HTERT RPE-1 (cell line): Measurements from ENCODE around the gene MEGF11.
"Not testable (repeated sequence)": the region's sequence is repeated elsewhere in the genome, so short reads cannot be mapped to it uniquely, and the experiment has no call there.

ENCODE experiments used
- in situ Hi-C: fragments of 300-500 bp; cut with MboI; formaldehyde crosslinking; loops from 4 replicates; pipeline ENCODE4 v1.14.3; 2020; ENCODE audit warnings: low sequenced_read_pairs

The MEGF11 gene

DNA sequence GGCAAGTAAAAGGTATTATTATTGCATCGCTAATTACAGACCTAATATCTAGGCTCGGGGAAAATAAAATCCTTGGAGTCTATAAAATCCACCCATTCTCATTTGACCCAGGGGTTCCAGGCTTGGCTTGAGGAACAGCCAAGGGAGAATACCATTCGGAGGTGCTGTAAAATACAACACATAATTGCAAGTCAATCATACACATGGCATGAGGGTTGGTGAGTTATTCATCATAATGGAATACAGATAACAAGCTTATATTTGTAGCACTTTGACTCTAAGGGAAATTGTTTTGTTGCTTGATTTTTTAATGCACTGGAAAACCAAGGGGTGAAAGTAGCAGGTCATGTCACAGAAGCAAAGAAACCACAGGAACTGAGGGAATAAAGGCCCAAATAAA is 23.0 kb upstream of the MEGF11 start:
- in situ Hi-C loops = no loop called here

DNA sequence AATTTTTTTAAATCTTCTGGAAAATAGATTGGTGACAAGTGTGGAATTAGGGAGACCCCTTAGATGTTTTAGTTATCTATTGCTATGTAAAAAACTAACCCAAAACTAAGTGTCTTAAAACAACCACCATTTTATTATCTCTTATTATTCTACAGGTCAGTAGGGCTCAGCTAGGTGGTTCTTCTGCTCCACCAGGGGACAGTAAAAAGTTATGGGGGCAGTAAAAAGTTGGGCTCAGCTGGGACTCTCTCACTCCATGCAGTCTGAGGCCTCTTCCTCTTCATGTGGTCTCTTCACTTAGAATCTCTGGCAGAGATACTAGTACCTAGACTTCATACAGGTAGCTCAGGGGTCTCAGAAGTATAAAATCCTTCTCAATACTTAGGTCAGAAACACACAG is 21.8 kb upstream of the MEGF11 start:
- in situ Hi-C loops = no loop called here

DNA sequence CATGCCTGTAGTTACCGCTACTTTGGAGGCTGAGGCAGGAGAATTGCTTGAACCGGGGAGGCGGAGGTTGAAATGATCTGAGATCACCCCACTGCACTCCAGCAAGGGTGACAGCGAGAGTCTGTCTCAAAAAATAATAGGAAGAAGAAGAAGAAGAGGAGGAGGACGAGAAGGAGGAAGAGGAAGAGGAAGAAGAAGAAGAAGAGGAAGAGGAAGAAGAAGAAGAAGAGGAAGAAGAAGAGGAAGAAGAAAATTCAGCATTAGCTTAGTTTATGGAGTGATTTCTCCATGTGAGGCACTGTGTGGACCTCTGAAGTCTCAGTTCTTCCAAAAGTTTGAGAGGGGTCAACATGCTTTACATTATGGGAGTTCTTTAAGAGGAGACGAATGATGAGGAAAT is 17.4 kb upstream of the MEGF11 start:
- in situ Hi-C loops = no loop called here

- in situ Hi-C loops = no loop called here
Observed at GRCh38 chr15:66269326-66270090, 16.0 kb upstream of the MEGF11 start.

DNA sequence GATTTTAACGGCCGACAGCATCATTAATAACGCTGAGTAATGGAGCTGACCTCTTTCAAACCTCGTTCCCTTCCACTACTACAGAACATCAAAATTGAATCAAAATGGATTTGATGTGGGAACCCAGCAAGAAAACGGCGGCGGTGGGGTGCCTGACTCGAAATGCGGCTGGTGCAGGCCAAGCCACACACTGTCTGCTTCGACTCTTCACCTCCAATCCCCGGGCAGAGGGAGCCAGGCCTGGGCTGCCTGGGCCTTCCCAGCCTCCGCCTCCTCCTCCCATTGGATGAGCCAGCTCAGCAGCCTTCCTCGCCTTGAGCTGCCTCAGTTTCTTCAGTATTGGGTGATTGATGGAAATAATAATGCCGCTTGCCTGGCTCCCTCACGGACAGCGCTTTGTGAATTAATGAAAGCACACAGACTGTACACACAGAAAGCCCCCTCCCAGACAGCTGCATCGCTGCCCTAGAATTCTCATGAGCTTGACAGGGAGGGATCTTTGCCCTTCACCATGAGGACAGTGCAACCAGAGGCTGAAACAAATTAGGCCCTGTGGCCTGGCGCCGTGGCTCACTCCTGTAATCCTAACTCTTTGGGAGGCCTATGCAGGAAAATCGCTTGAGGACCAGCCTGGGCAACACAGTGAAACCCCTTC is 11.4 kb upstream of the MEGF11 start:
- in situ Hi-C loops = no loop called here

GRCh38 chr15:66262837-66263236 is 9.3 kb upstream of the MEGF11 start:
- in situ Hi-C loops = not testable (repeated sequence)

DNA sequence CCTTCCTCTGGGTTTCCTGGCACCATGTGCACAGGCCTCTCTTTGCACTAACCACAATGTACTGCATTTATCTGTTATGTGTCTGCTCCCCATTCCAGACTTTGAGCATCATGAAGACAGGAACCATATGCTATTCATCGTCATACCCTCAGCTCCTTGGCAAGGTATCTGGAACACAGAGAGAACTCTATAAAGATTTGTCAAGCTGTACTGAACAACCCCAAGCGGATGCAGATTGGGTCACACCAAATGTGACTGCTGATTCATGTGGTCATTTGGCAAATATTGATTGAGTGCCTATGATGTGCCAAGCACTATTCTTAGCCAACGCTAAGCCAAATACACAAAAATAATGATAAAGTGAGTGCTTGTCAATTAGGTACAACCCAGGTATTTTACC is 7.5 kb upstream of the MEGF11 start:
- in situ Hi-C loops = no loop called here

DNA sequence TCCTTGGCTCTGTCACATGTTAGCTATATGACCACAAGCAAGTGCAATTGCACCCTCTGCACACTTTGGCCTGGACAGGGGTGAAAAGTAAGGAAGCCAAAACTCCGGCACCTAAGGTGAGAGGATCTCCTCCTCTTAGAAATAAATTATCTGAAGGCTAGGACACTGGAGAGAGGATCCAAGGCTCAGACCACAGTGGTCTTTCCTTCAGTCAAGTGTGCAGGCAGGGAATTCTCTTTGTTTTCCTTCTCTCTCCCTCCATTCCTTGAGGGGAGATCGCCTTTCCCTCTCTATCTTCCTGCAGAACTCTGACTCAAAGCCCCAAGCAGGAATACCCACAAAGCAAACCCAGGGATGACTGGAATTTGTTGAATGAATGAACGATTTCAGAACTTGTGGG is 3.1 kb upstream of the MEGF11 start:
- in situ Hi-C loops = no loop called here

GRCh38 chr15:66254951-66255676 is 1.6 kb upstream of the MEGF11 start:
- in situ Hi-C loops = no loop called here

DNA sequence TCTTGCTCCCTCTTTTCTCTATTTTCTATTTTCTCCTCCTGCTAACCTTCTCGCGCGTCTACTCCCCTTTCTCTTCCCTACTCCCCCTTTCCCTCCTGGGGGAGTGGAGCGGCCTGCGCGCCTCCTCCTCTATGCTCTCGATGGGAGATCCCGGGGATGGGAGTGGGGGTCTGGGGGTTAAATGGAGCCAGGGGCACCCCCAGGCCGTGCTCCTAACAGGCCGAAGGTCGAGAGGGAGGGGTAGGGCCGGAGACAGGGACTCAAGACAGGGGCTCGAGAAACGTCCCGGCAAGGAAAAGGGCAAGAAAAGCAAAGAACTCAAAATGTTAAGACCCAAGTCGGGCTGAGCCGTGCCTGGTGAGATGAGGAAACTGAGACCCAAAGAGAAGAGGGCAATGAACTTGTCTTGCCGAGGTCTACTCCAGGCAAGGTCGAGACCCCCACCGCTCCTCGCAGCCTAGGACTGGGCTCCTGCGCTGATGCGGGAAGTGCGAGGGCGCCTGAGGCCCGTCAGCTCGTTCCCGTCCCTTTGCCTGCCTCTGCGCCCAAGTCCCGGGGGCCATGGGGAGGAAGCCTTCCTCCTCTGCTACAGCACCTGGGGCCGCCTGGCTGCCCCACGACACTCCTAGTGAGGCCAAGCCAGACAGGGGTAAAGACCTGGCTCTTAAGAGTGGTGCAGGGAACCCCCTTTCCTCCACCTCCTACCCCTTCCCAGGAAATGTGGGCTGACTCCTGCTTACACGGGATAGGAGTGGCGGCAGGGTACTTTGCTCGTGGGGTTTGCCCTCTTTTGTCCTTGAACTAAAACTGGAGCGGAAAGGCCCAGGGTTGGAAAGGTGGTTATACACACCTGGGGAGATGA is 770 bp upstream of the MEGF11 start:
- in situ Hi-C loops = no loop called here

DNA sequence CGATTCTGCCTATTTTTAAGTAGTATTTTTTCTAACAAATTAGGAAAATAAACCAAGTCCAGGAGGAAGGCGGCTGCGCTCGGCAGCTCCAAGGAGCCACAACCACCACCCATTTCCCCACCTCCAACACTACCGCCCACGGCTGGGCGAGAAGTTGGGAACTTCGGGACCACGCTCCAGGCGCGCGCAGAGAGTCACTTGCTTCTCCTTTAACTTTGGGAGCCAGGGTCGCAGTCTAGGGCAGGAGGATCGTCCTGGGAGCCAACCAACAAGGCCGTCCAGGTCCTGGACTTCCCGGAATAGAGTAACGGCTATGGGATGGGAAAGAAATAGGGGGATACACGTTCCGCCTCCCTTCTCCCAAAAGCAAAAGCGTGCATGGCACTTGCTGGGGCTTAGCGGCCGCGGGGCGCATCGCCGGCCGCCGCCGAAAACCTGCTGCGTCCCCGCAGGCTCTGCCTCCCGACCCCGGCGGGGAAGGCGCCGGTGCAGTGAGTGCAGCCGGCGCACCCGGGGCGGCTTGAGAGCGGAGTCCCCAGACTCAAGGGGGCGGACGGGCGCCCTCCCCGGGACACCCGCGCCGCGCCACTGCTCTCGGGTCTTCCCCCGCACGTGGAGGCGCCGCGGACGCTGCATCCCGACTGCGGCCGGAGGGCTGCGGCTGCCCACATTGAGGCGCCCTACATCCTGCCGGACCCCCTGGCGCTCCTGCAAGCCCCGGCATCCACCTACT is 699 bp downstream of the MEGF11 start:
- in situ Hi-C loops = no loop called here

DNA sequence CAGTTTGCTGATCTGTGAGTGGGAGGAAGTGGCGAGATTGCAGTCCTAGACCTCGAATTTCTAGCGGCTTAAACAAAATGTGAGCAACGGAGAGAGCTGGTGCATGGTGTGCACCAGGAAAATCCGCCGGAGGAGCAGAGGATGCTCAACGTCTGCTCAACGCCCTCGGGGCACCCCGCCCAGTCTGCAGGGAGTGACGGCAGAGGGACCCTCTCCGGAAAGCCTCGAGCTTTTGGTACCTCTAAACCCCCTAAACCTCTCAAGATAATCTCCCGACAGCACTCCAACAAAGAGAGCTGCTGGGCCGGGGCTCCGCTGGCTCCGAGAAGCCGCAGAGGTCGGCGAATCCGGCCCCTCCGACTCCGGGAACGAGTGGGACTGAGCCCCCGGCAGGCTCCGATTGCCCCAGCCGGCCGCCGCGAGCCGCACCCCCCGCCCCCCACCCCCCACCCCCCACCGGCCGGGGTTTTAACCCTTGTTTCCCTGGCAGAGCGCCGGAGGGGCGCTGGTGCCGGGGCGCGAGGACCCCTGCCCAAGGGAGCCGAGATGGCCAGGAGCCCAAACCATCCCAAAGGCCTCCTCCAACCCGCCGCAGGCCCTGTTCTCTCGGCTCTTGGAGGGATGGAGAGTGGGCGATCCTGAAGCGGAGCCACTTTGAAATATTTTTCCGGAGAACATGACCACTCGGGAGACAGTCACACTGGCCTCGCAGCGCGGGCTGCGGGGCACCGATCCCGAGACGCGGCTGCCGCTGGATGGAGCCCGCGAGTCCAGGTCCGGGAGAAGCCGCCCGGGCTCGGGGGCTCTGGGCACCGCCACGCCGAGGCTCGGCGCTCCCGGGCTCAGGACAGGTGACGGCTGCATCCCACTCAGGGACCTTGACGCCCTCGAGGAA is 1.5 kb downstream of the MEGF11 start:
- in situ Hi-C loops = no loop called here

DNA sequence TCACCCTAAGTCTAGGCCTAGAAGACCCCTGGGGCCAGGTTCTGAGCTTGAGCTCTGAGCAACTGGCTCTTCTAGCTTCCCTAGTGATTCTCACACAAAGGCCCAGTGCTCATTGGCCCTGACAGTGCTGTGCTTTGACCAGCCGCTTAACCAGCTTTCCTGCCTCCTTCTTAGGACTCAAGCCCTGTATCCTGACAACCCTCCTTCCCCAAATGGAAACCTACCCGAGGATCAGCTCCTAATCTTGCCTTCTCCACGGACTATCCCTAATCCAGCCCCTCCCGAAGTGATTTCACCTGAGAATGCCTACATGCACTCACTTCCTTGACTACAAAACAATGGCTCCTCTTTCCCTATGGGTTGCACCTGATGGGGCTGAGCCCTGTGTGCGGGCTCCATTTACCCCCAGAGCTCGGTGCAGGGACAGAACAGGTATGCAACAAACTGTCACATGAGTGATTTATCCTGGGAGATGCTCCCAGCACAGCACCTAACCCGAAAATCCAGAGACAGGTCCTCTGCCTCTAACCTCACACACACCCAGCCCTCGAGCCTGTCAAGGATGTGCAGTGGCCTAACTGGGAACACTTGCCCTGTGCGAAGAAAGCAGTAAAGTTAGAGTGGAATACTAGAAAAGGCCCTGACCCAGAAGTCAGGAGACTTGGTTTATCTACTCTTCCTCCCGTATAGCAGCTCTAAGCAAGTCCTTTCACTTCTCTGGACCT is 2.3 kb downstream of the MEGF11 start:
- in situ Hi-C loops = no loop called here

GRCh38 chr15:66249605-66250174 is 3.9 kb downstream of the MEGF11 start:
- in situ Hi-C loops = no loop called here

GRCh38 chr15:66246937-66247336 is 6.6 kb downstream of the MEGF11 start:
- in situ Hi-C loops = no loop called here

- in situ Hi-C loops = not testable (repeated sequence)
Observed at GRCh38 chr15:66245832-66246231, 7.7 kb downstream of the MEGF11 start.

DNA sequence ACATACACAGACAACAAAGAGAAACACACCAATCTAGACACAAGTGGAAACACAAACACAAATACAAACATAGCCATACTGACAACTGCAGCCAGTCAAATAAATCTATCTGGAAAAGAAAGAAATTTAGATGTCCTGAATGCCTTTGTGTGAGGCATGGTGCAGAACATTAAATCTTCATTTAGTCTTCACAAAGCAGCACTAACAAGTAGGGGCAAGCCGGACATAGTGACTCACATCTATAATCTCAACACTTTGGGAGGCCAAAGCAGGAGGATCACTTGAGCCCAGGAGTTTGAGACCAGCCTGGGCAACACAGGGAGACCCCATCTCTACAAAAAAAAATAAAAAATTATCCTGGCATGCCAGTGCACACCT is 11.7 kb downstream of the MEGF11 start:
- in situ Hi-C loops = no loop called here

- in situ Hi-C loops = no loop called here
Observed at GRCh38 chr15:66241087-66241907, 12.3 kb downstream of the MEGF11 start.
